H1 (cell line): Measurements from ENCODE around the gene MYOM1. TPM values are rescaled to one million over a fixed set of nuclear protein-coding genes. Genes with fewer than 3 reads are reported as not detected.

ENCODE experiments used
- CTCF ChIA-PET: fragments of 300-600 bp; sonication (Branson Sonifier 250); formaldehyde crosslinking; loops from one replicate; lab custom pipeline; 2021; ENCODE audit not compliant: partially characterized antibody; lab: Charles Lee
- POLR2A ChIA-PET: fragments of 300-600 bp; sonication (Branson Sonifier 250); formaldehyde crosslinking; loops from one replicate; lab custom pipeline; 2021; ENCODE audit warnings: inconsistent platforms; ENCODE audit not compliant: partially characterized antibody; lab: Charles Lee
- DNase-seq, 2 experiments: peaks; one replicate each; pipeline versions ENCODE4 v3.0.0 to v3.0.0-alpha.2; 2010 to 2022; ENCODE audit warnings: low spot score in 2 of 2, low read depth in 1 of 2, mixed read lengths in 1 of 2
- FAIRE-seq: peaks from 2 replicates; lab custom pipeline; 2011; peaks lifted over from hg19 to GRCh38; lab: Jason Lieb, UNC
- H2AFZ ChIP-seq: 2 replicates; pipeline ENCODE4 v1.8.1; 2012; ENCODE audit warnings: low read length, inconsistent platforms
- H2AK5ac ChIP-seq: 2 replicates; pipeline ENCODE4 v1.6.1; 2013; ENCODE audit warnings: low read depth, low read length
- H2BK120ac ChIP-seq: replicated peaks from 2 replicates; pipeline ENCODE3; 2013; ENCODE audit warnings: low read depth, low read length, inconsistent platforms
- H2BK12ac ChIP-seq: 2 replicates; pipeline ENCODE4 v1.6.1; 2013; ENCODE audit warnings: low read depth, low read length
- H2BK15ac ChIP-seq: 2 replicates; pipeline ENCODE4 v1.6.1; 2013; ENCODE audit warnings: low read length
- H2BK20ac ChIP-seq: 2 replicates; pipeline ENCODE4 v1.6.1; 2013; ENCODE audit warnings: low read length
- H2BK5ac ChIP-seq: 2 replicates; pipeline ENCODE4 v1.6.1; 2013; ENCODE audit warnings: low read depth, low read length
- H3K14ac ChIP-seq: 2 replicates; pipeline ENCODE4 v1.6.1; 2013; ENCODE audit warnings: inconsistent platforms; ENCODE audit not compliant: insufficient read length
- H3K18ac ChIP-seq: 2 replicates; pipeline ENCODE4 v1.6.1; 2013; ENCODE audit warnings: low read length; ENCODE audit errors: extremely low read depth
- H3K23ac ChIP-seq: 2 replicates; pipeline ENCODE4 v1.6.1; 2013; ENCODE audit warnings: inconsistent platforms; ENCODE audit not compliant: insufficient read length
- H3K23me2 ChIP-seq: 2 replicates; pipeline ENCODE4 v1.6.1; 2013; ENCODE audit warnings: low read depth, low read length
- H3K27ac ChIP-seq: 2 replicates; pipeline ENCODE4 v1.6.1; 2011; ENCODE audit warnings: low read depth, low read length, inconsistent platforms
- H3K27me3 ChIP-seq, 4 experiments: replicated peaks in 1 of 4; 1 replicate in 1 of 4; 2 replicates in 3 of 4; pipeline versions ENCODE4 v1.6.1 to v1.8.1; 2011 to 2013; ENCODE audit warnings: low read length in 3 of 4, mild to moderate bottlenecking in 3 of 4, inconsistent platforms in 2 of 4, mixed read lengths in 2 of 4, moderate library complexity in 1 of 4; ENCODE audit not compliant: control insufficient read depth in 3 of 4, insufficient read depth in 3 of 4; ENCODE audit errors: extremely low read depth in 1 of 4
- H3K36me3 ChIP-seq, 4 experiments: 2 replicates each; pipeline versions ENCODE4 v1.6.1 to v1.8.1; 2011 to 2013; ENCODE audit warnings: mild to moderate bottlenecking in 4 of 4, low read length in 3 of 4, moderate library complexity in 2 of 4, control low read depth in 1 of 4, inconsistent platforms in 1 of 4; ENCODE audit not compliant: insufficient read depth in 4 of 4, control insufficient read depth in 2 of 4
- H3K4ac ChIP-seq: replicated peaks from 2 replicates; pipeline ENCODE3; 2013; ENCODE audit warnings: low read length, low read depth, mixed read lengths, inconsistent platforms; ENCODE audit not compliant: insufficient read length
- H3K4me1 ChIP-seq, 4 experiments: replicated peaks in 1 of 4; 1 replicate in 1 of 4; 2 replicates in 3 of 4; pipeline versions ENCODE4 v1.6.1 to v1.8.1; 2011 to 2013; ENCODE audit warnings: low read length in 3 of 4, inconsistent platforms in 2 of 4, mixed read lengths in 1 of 4; ENCODE audit not compliant: insufficient read depth in 4 of 4, control insufficient read depth in 3 of 4
- H3K4me2 ChIP-seq, 2 experiments: 2 replicates each; pipeline versions ENCODE4 v1.6.1 to v1.8.1; 2011 to 2013; ENCODE audit warnings: low read depth in 2 of 2, low read length in 2 of 2, control low read depth in 1 of 2, inconsistent platforms in 1 of 2, mild to moderate bottlenecking in 1 of 2; ENCODE audit not compliant: insufficient read depth in 1 of 2
- H3K4me3 ChIP-seq, 4 experiments: fragments of 200-600, 300-600 bp in 1 of 4; sonication (generic), shearing (Covaris generic), sonication (Bioruptor Twin) in 1 of 4; 2 replicates each; pipeline versions ENCODE4 v1.5.1 to v1.8.1; 2011 to 2016; ENCODE audit warnings: low read length in 4 of 4, low read depth in 3 of 4, control low read depth in 2 of 4, inconsistent platforms in 2 of 4, mild to moderate bottlenecking in 2 of 4, mixed read lengths in 1 of 4, moderate library complexity in 1 of 4; ENCODE audit not compliant: insufficient read depth in 2 of 4; ENCODE audit errors: extremely low read depth in 1 of 4
- H3K56ac ChIP-seq: replicated peaks from 2 replicates; pipeline ENCODE3; 2013; ENCODE audit warnings: low read depth, mild to moderate bottlenecking, mixed read lengths, low read length, inconsistent platforms; ENCODE audit not compliant: insufficient read length
- H3K79me1 ChIP-seq: 2 replicates; pipeline ENCODE4 v1.6.1; 2013; ENCODE audit warnings: low read depth, low read length, control low read depth
- H3K79me2 ChIP-seq, 2 experiments: 2 replicates each; pipeline versions ENCODE4 v1.6.1 to v1.8.1; 2012 to 2013; ENCODE audit warnings: low read length in 2 of 2, mild to moderate bottlenecking in 2 of 2, inconsistent platforms in 1 of 2; ENCODE audit not compliant: insufficient read depth in 2 of 2, control insufficient read depth in 1 of 2
- H3K9ac ChIP-seq, 4 experiments: replicated peaks in 1 of 4; 1 replicate in 1 of 4; 2 replicates in 3 of 4; pipeline versions ENCODE4 v1.6.1 to v1.8.1; 2011 to 2013; ENCODE audit warnings: low read depth in 3 of 4, low read length in 3 of 4, control low read depth in 2 of 4, mild to moderate bottlenecking in 2 of 4, moderate library complexity in 2 of 4, inconsistent platforms in 1 of 4; ENCODE audit errors: extremely low read depth in 1 of 4
- H3K9me3 ChIP-seq, 2 experiments: 2 replicates each; pipeline versions ENCODE4 v1.6.1 to v1.8.1; 2012 to 2013; ENCODE audit warnings: mild to moderate bottlenecking in 2 of 2, moderate library complexity in 2 of 2, control low read depth in 1 of 2, inconsistent platforms in 1 of 2, low read depth in 1 of 2, low read length in 1 of 2, mixed read lengths in 1 of 2; ENCODE audit not compliant: insufficient read depth in 2 of 2
- H4K20me1 ChIP-seq, 2 experiments: replicated peaks in 1 of 2; 2 replicates each; pipeline versions ENCODE3 to v1.8.1; 2011 to 2013; ENCODE audit warnings: inconsistent platforms in 2 of 2, low read length in 2 of 2, mild to moderate bottlenecking in 1 of 2; ENCODE audit not compliant: insufficient read depth in 2 of 2, control insufficient read depth in 1 of 2
- H4K5ac ChIP-seq: 2 replicates; pipeline ENCODE4 v1.6.1; 2013; ENCODE audit warnings: low read length, low read depth, mixed read lengths, inconsistent platforms; ENCODE audit not compliant: insufficient read length
- H4K8ac ChIP-seq: 2 replicates; pipeline ENCODE4 v1.8.0; 2013; ENCODE audit warnings: mild to moderate bottlenecking, moderate library complexity, low read length, inconsistent platforms; ENCODE audit not compliant: insufficient read depth; ENCODE audit errors: extremely low read depth
- H4K91ac ChIP-seq: replicated peaks from 2 replicates; pipeline ENCODE3; 2013; ENCODE audit warnings: low read length, mixed read lengths, inconsistent platforms; ENCODE audit not compliant: insufficient read length
- ASH2L ChIP-seq: fragments of 200-600, 300-600 bp; sonication (generic); IDR thresholded peaks from one replicate; pipeline ENCODE4 v1.7.1; 2017; ENCODE audit warnings: low read length
- TAF1 ChIP-seq: IDR thresholded peaks from 2 replicates; pipeline ENCODE4 v1.6.1; 2011; ENCODE audit warnings: mild to moderate bottlenecking, low read depth, low read length
- whole genome bisulfite sequencing, 2 experiments: shearing (Covaris generic) in 1 of 2; methylation state at CpG; one replicate each; pipeline versions ENCODE4 v1.1.6 to v1.1.7; 2013 to 2015; ENCODE audit warnings: low lambda C conversion rate in 2 of 2, mixed read lengths in 2 of 2, inconsistent platforms in 1 of 2, low coverage in 1 of 2, missing lambda C conversion rate in 1 of 2; ENCODE audit not compliant: insufficient replicate concordance in 2 of 2, insufficient coverage in 1 of 2, insufficient read length in 1 of 2; ENCODE audit errors: extremely low coverage in 1 of 2, missing lambda C conversion rate in 1 of 2; 5-methylcytosine and 5-hydroxymethylcytosine counted together
- polyA plus RNA-seq, 7 experiments: library from polyadenylated mRNA; depleted of rRNA in 3 of 7; stranded (reverse) in 5 of 7; unstranded in 2 of 7; fragments of >200 nt in 5 of 7; fragments of 200-250 nt in 2 of 7; gene quantifications; 1 replicate in 5 of 7; 2 replicates in 1 of 7; 4 replicates in 1 of 7; pipeline versions ENCODE4 v1.2.1 to v1.2.3, GENCODE V29; 2011 to 2013; ENCODE audit warnings: missing spikeins in 2 of 7, mixed read lengths in 2 of 7
- total RNA-seq: library from RNA; stranded (reverse); fragmentation: NEBNext Ultra II Directional; extraction: Animal tissue kit (Norgen Biotek cat#: 25700); gene quantifications from 2 replicates; pipeline ENCODE4 v1.2.1, GENCODE V29; 2021

Gene MYOM1
- total and polyA plus RNA-seq, 2 of the 8 experiments (the other 6 are each of a cell fraction or from before 2014, with no cell fraction given), result 0.06 to 0.32 TPM

GRCh38 chr18:3130344-3130743, 89.4 kb downstream of the MYOM1 start:
- no peaks in the 10 kb centered on the region for H4K20me1 ChIP-seq
- POLR2A ChIA-PET, result no interaction called here
- TF ChIP-seq ASH2L, result no peak
- TF ChIP-seq TAF1, result no peak

More at GRCh38 chr18:3130344-3130743, 89.4 kb downstream of the MYOM1 start:
- Histone ChIP-seq H3K9me3 (no peaks in the 10 kb centered on the region), H4K8ac (no peak overlapping the region), H3K36me3 (no peaks in the 10 kb centered on the region), H3K79me1 (no peaks in the 10 kb centered on the region), H2BK15ac (no peak overlapping the region), H3K4me1 (no peaks in the 10 kb centered on the region), H3K23ac (no peak overlapping the region), H2BK20ac (no peak overlapping the region), H3K27me3 (no peaks in the 10 kb centered on the region), H3K4me2 (no peak overlapping the region), H4K5ac (no peak overlapping the region), H3K14ac (no peak overlapping the region), H3K9ac (no peak overlapping the region), H3K4me3 (no peak overlapping the region), H3K4ac (no peak overlapping the region), H4K91ac (no peak overlapping the region), H2BK120ac (no peak overlapping the region), H2BK5ac (no peak overlapping the region), H3K79me2 (no peaks in the 10 kb centered on the region), H3K27ac (no peak overlapping the region), H3K56ac (no peak overlapping the region), H2AK5ac (no peak overlapping the region), H2AFZ (no peak overlapping the region), H3K23me2 (no peaks in the 10 kb centered on the region), H2BK12ac (no peak overlapping the region), H3K18ac (no peak overlapping the region)
- FAIRE-seq (no peak), DNase-seq (no peak)
- WGBS, 2 experiments, result 47% methylated on average over 2 of the region's 2 CpGs; no CpG with 5 or more reads in 1 of the 2 experiments
- CTCF ChIA-PET, result interaction anchor here (0.7 to 4.8 kb wide), 11 partner anchors 12 to 197 kb away, joined by 3 to 18 read pairs (median 8); no protein-coding TSS in a partner anchor
